Endodermal cell (in vitro differentiated cells): ENCODE results near the gene ERMP1. TPM values are rescaled to one million over a fixed set of nuclear protein-coding genes. Genes with fewer than 3 reads are reported as not detected.

Experiments
- DNase-seq: peaks from one replicate; pipeline ENCODE4 v3.0.0-alpha.2; 2017
- H3K27ac ChIP-seq: 2 replicates; pipeline ENCODE4 v1.5.1; 2013; ENCODE audit warnings: mild to moderate bottlenecking, low read depth, low read length, moderate library complexity
- H3K27me3 ChIP-seq: 2 replicates; pipeline ENCODE4 v1.6.1; 2013; ENCODE audit warnings: mild to moderate bottlenecking, low read length, moderate library complexity; ENCODE audit not compliant: insufficient read depth, control insufficient read depth, poor library complexity, severe bottlenecking
- H3K36me3 ChIP-seq: 2 replicates; pipeline ENCODE4 v1.7.0; 2013; ENCODE audit warnings: mild to moderate bottlenecking, low read length, moderate library complexity; ENCODE audit not compliant: control insufficient read depth, insufficient read depth
- H3K4me1 ChIP-seq: one replicate; pipeline ENCODE4 v1.7.0; 2013; ENCODE audit warnings: low read length; ENCODE audit not compliant: control insufficient read depth, insufficient read depth
- H3K4me3 ChIP-seq: 2 replicates; pipeline ENCODE4 v1.5.1; 2013; ENCODE audit warnings: mild to moderate bottlenecking, low read length, moderate library complexity
- H3K9ac ChIP-seq: 2 replicates; pipeline ENCODE4 v1.6.1; 2013; ENCODE audit warnings: mild to moderate bottlenecking, low read length, moderate library complexity; ENCODE audit not compliant: poor library complexity, severe bottlenecking; ENCODE audit errors: extremely low read depth
- H3K9me3 ChIP-seq: 2 replicates; pipeline ENCODE4 v1.6.1; 2013; ENCODE audit warnings: mild to moderate bottlenecking, low read length, moderate library complexity; ENCODE audit not compliant: control insufficient read depth
- H3K27ac Mint-ChIP-seq: 2 replicates; pipeline ENCODE4 v1.8.0; 2020; ENCODE audit warnings: mixed read lengths
- H3K27me3 Mint-ChIP-seq: 2 replicates; pipeline ENCODE4 v1.8.0; 2021; ENCODE audit warnings: mild to moderate bottlenecking, mixed read lengths; ENCODE audit not compliant: insufficient read depth
- H3K36me3 Mint-ChIP-seq: 2 replicates; pipeline ENCODE4 v1.8.0; 2020; ENCODE audit warnings: low read depth, mixed read lengths
- H3K4me1 Mint-ChIP-seq: 2 replicates; pipeline ENCODE4 v1.8.0; 2020; ENCODE audit warnings: mixed read lengths
- H3K4me3 Mint-ChIP-seq: 2 replicates; pipeline ENCODE4 v1.8.0; 2020; ENCODE audit warnings: mild to moderate bottlenecking, moderate library complexity, mixed read lengths
- H3K9me3 Mint-ChIP-seq: 2 replicates; pipeline ENCODE4 v1.8.0; 2020; ENCODE audit warnings: mild to moderate bottlenecking, mixed read lengths
- CTCF ChIP-seq: fragments of 200-600 bp; sonication (generic); conservative IDR thresholded peaks from 2 replicates; pipeline ENCODE4 v1.5.0; 2021; ENCODE audit warnings: antibody characterized with exemption, mild to moderate bottlenecking
- WGBS, 2 experiments: methylation state at CpG; one replicate each; pipeline versions ENCODE4 v1.1.5 to v1.1.7; 2013; ENCODE audit warnings: missing lambda C conversion rate in 2 of 2, mixed read lengths in 1 of 2; ENCODE audit not compliant: insufficient coverage in 1 of 2, insufficient read length in 1 of 2; 5-methylcytosine and 5-hydroxymethylcytosine counted together
- total RNA-seq, 2 donors: library from RNA; stranded (reverse); fragmentation: NEBNext Ultra II Directional in 1 of 2; extraction: Animal tissue kit (Norgen Biotek cat#: 25700) in 1 of 2; gene quantifications; 2 replicates in 1 of 2; 3 replicates in 1 of 2; pipeline ENCODE4 v1.2.1, GENCODE V29; 2021

Gene ERMP1
- total RNA-seq, 2 donors from 2014 or later: 22.8 to 36.0 TPM

- Histone ChIP-seq H3K36me3 (no peaks in the 10 kb centered on the region), H3K4me3 (no peak overlapping the region), H3K9ac (no peak overlapping the region), H3K27ac (no peak overlapping the region), H3K27me3 (no peaks in the 10 kb centered on the region), H3K9me3 (no peaks in the 10 kb centered on the region), H3K4me1 (peaks cover 4% of the 10 kb centered on the region)
- TF ChIP-seq CTCF: no peak
- no peaks in the 10 kb centered on the region for H3K9me3 Mint-ChIP-seq
- peak; percentile 9 for DNase-seq
- H3K27me3 Mint-ChIP-seq: no peaks in the 10 kb centered on the region
- peaks cover 24% of the 10 kb centered on the region for H3K4me1 Mint-ChIP-seq
- H3K27ac Mint-ChIP-seq: no peak overlapping the region
- no peak overlapping the region for H3K4me3 Mint-ChIP-seq
- H3K36me3 Mint-ChIP-seq: no peaks in the 10 kb centered on the region
Measured at GRCh38 chr9:5850724-5851122, 17.8 kb upstream of the ERMP1 start.

GRCh38 chr9:5848372-5848882, 15.5 kb upstream of the ERMP1 start:
- Histone ChIP-seq H3K27ac (no peak overlapping the region), H3K9me3 (no peaks in the 10 kb centered on the region), H3K27me3 (no peaks in the 10 kb centered on the region), H3K4me3 (no peak overlapping the region), H3K36me3 (no peaks in the 10 kb centered on the region), H3K9ac (no peak overlapping the region), H3K4me1 (peaks cover 6% of the 10 kb centered on the region)
- no peaks in the 10 kb centered on the region for H3K9me3 Mint-ChIP-seq
- 84 to 100% methylated on average over 1 to 3 of the region's 3 CpGs for WGBS, 2 experiments
- DNase-seq: no peak
- no peaks in the 10 kb centered on the region for H3K36me3 Mint-ChIP-seq
- H3K4me1 Mint-ChIP-seq: peaks cover 29% of the 10 kb centered on the region
- TF ChIP-seq CTCF: no peak
- H3K4me3 Mint-ChIP-seq: no peak overlapping the region
- H3K27me3 Mint-ChIP-seq: no peaks in the 10 kb centered on the region
- H3K27ac Mint-ChIP-seq: no peak overlapping the region

- no peak overlapping the region for H3K27ac Mint-ChIP-seq
- peaks cover 6% of the 10 kb centered on the region for H3K9me3 Mint-ChIP-seq
- no peak overlapping the region for H3K4me3 Mint-ChIP-seq
- 91 to 100% methylated on average over 2 to 4 of the region's 4 CpGs for WGBS, 2 experiments
- no peak for DNase-seq
- Histone ChIP-seq H3K4me3 (no peak overlapping the region), H3K9me3 (no peaks in the 10 kb centered on the region), H3K27me3 (no peaks in the 10 kb centered on the region), H3K9ac (no peak overlapping the region), H3K36me3 (no peaks in the 10 kb centered on the region), H3K27ac (no peak overlapping the region), H3K4me1 (peaks cover 13% of the 10 kb centered on the region)
- H3K36me3 Mint-ChIP-seq: no peaks in the 10 kb centered on the region
- H3K27me3 Mint-ChIP-seq: no peaks in the 10 kb centered on the region
- H3K4me1 Mint-ChIP-seq: peaks cover 26% of the 10 kb centered on the region
- no peak for TF ChIP-seq CTCF
Measured at GRCh38 chr9:5846501-5846921, 13.6 kb upstream of the ERMP1 start.
